ENCODE data around the gene DDX39A. TPM values are rescaled to one million over a fixed set of nuclear protein-coding genes. Genes with fewer than 3 reads are reported as not detected.

The DDX39A gene
- total and polyA plus RNA-seq, 2 of the 13 experiments (the other 11 are each of a cell fraction or from before 2014, with no cell fraction given) = 34.6 to 90.4 TPM

- Histone ChIP-seq H3K9ac (ENCODE audit: insufficient read depth, low read depth, low read length) (no peak overlapping the region), H2AFZ (ENCODE audit: low read length) (no peak overlapping the region), H3K79me2 (ENCODE audit: insufficient read depth, low read length) (peaks cover 11% of the 10 kb centered on the region), H3K4me2 (ENCODE audit: low read depth, low read length) (no peak overlapping the region), H3K27me3 (ENCODE audit: control insufficient read depth in 1 of 2, insufficient read depth in 2 of 2, low read length in 2 of 2) (no peaks in the 10 kb centered on the region), H3K4me1 (ENCODE audit: insufficient read depth, low read length) (peaks cover 34% of the 10 kb centered on the region), H4K20me1 (ENCODE audit: insufficient read depth, low read length) (peaks cover 2% of the 10 kb centered on the region; the same call in 1 of the 2 replicates), H3K27ac (ENCODE audit: extremely low read length, insufficient read depth, low read length) (no peak overlapping the region), H3K9me3 (ENCODE audit: low read length) (no peaks in the 10 kb centered on the region), H3K36me3 (replicated peaks in 1 of 2; ENCODE audit: control insufficient read depth in 1 of 2, insufficient read depth in 2 of 2, low read length in 2 of 2) (peaks cover 0 to 8% of the 10 kb centered on the region in 2 experiments; a peak in 3 of 5 replicates), H3K4me3 (replicated peaks in 1 of 3; ENCODE audit: insufficient read depth in 1 of 3, low read depth in 2 of 3, low read length in 3 of 3) (no peak overlapping the region)
- ChIA-PET CTCF (ENCODE audit: low intra/inter-chr PET ratio, low total read pairs) (no interaction called here), POLR2A (interaction anchor here (0.7 kb wide), 1 partner anchor 39 kb away, joined by 3 read pairs; no protein-coding TSS in a partner anchor)
- in situ Hi-C loops (cut with HindIII; ENCODE audit: extremely low pct_ligation_motif_present, low pct_unique_long_range_greater_than_20kb) (no loop called here), intact Hi-C loops (cut with micrococcal nuclease; ENCODE audit: unreplicated experiment) (no loop called here)
- ATAC-seq = no peak
- no peak for DNase-seq (ENCODE audit: low spot score)
- 96% methylated on average over 7 of the region's 7 CpGs for WGBS (ENCODE audit: low lambda C conversion rate)
- no TSS peak for BruUV-seq (replicated peaks)
- no peak for FAIRE-seq
- TF ChIP-seq ZNF510 (CRISPR knock-in tag; IDR thresholded peaks at IDR 0.05; ENCODE audit: low read depth) (no peak), PAX8 (CRISPR knock-in tag; IDR thresholded peaks at IDR 0.05; ENCODE audit: borderline replicate concordance) (no peak), ZNF121 (CRISPR knock-in tag; IDR thresholded peaks at IDR 0.05) (peak; percentile 57; the same call in 1 of the 2 replicates)
Observed at GRCh38 chr19:14437578-14438140, 18.5 kb upstream of the DDX39A start.

DNA sequence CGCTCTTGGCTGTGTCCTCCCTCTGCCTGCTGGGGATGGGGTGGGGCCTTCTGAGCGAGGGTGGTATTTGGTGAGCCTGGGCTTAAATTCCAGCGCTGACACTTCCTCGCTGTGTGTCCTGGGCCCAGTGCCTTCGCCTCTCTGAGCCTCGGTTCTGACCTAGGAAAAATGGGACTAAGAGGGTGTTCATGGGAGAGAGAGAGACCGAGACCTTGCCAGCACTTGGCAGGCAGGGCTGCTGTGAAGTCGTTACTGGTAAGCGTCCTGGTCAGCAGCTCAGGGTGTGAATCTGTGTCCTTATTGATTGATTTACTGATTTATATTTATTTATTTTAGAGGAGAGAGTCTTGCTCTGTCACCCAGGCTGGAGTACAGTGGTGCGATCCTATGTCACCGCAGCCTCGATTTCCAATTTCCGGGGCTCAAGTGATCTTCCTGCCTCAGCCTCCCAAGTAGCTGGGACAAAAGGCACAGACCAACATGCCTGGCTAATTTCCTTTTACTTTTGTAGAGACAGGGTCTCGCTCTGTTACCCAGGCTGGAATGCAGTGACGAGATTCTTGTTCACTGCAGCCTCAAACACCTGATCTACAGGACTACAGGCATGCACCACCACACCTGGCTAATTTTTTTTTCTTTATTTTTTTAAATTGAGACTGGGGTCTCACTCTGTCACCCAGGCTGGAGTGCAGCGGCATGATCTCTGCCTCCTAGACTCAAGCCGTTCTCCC, 16.3 kb upstream of the DDX39A start:
- no TSS peak for BruUV-seq (replicated peaks)
- DNase-seq (ENCODE audit: low spot score) = no peak
- intact Hi-C loops (cut with micrococcal nuclease; ENCODE audit: unreplicated experiment) = no loop called here
- ChIA-PET POLR2A (interaction anchor here (1.7 kb wide), 1 partner anchor 255 kb away, joined by 3 read pairs; the partner anchor contains the start of gene ZNF333), CTCF (ENCODE audit: low intra/inter-chr PET ratio, low total read pairs) (no interaction called here)
- H3K4me1 ChIP-seq (ENCODE audit: insufficient read depth, low read length) = peaks cover 42% of the 10 kb centered on the region
- no peaks in the 10 kb centered on the region; a peak in 1 of 5 replicates for H3K36me3 ChIP-seq (replicated peaks in 1 of 2; ENCODE audit: control insufficient read depth in 1 of 2, insufficient read depth in 2 of 2, low read length in 2 of 2)
- WGBS (ENCODE audit: low lambda C conversion rate) = 92% methylated on average over 16 of the region's 17 CpGs
- H4K20me1 ChIP-seq (ENCODE audit: insufficient read depth, low read length) = peaks cover 2% of the 10 kb centered on the region; the same call in 1 of the 2 replicates
- FAIRE-seq = no peak
- no peaks in the 10 kb centered on the region for H3K9me3 ChIP-seq (ENCODE audit: low read length)
- H3K4me2 ChIP-seq (ENCODE audit: low read depth, low read length) = peak overlapping the region; percentile 91
- H3K27me3 ChIP-seq (ENCODE audit: control insufficient read depth in 1 of 2, insufficient read depth in 2 of 2, low read length in 2 of 2) = no peaks in the 10 kb centered on the region
- peaks cover 11% of the 10 kb centered on the region for H3K79me2 ChIP-seq (ENCODE audit: insufficient read depth, low read length)
- no peak for ATAC-seq
- H3K9ac ChIP-seq (ENCODE audit: insufficient read depth, low read depth, low read length) = no peak overlapping the region
- in situ Hi-C loops (cut with HindIII; ENCODE audit: extremely low pct_ligation_motif_present, low pct_unique_long_range_greater_than_20kb) = no loop called here
- no peak overlapping the region for H2AFZ ChIP-seq (ENCODE audit: low read length)
- H3K27ac ChIP-seq (ENCODE audit: extremely low read length, insufficient read depth, low read length) = peak overlapping the region; percentile 25
- peak overlapping the region in 1 of 3 experiments; percentile 81; a peak in 1 of 6 replicates for H3K4me3 ChIP-seq (replicated peaks in 1 of 3; ENCODE audit: insufficient read depth in 1 of 3, low read depth in 2 of 3, low read length in 3 of 3)
- TF ChIP-seq NCOR1 (IDR thresholded peaks at IDR 0.05; ENCODE audit: borderline replicate concordance, low read length) (no peak), HNRNPK (IDR thresholded peaks at IDR 0.05; ENCODE audit: low read depth, low read length, poor library complexity, severe bottlenecking) (no peak), ZMYM3 (CRISPR knock-in tag; IDR thresholded peaks at IDR 0.05) (peak; percentile 91), USF2 (IDR thresholded peaks at IDR 0.05; ENCODE audit: low read depth, low read length) (no peak), USF2 (CRISPR knock-in tag; IDR thresholded peaks at IDR 0.05; ENCODE audit: borderline replicate concordance) (0 out of 2 replicates have a peak, but pooled peaks have one; percentile 6), KDM1A (CRISPR knock-in tag; IDR thresholded peaks at IDR 0.05) (peak; percentile 67; the same call in 1 of the 2 replicates), DRAP1 (CRISPR knock-in tag; IDR thresholded peaks at IDR 0.05) (no peak)
- TF ChIP-seq, protein P1, sequence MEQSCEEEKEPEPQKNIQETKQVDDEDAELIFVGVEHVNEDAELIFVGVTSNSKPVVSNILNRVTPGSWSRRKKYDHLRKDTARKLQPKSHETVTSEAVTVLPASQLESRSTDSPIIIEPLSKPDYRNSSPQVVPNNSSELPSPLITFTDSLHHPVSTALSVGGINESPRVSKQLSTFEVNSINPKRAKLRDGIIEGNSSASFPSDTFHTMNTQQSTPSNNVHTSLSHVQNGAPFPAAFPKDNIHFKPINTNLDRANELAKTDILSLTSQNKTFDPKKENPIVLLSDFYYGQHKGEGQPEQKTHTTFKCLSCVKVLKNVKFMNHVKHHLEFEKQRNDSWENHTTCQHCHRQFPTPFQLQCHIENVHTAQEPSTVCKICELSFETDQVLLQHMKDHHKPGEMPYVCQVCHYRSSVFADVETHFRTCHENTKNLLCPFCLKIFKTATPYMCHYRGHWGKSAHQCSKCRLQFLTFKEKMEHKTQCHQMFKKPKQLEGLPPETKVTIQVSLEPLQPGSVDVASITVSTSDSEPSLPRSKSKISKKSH (CRISPR knock-in tag; IDR thresholded peaks at IDR 0.05; ENCODE audit: borderline replicate concordance) = 0 out of 2 replicates have a peak, but pooled peaks have one; percentile 22
